ENCODE results near the gene GALNTL6.

DNA sequence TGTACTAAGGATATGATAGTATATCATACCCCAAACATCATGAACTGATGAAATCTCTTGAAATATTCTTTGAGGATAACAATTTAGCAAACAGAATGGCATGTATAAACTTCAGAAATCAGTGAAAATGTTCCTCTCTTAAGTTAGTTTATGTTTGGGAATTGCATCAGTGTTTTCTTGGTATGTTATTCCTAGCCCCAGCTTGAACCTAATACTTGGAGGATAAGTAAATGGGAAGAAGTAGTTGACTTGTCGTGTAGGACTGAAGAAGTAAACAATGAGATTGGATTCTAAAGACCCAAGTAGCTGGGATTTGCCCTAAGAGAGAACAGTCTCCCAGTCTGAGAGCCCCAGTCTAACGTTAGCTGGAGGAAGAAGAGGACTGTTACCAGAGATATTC, 355.7 kb downstream of the GALNTL6 start:
- TF ChIP-seq, protein P1, sequence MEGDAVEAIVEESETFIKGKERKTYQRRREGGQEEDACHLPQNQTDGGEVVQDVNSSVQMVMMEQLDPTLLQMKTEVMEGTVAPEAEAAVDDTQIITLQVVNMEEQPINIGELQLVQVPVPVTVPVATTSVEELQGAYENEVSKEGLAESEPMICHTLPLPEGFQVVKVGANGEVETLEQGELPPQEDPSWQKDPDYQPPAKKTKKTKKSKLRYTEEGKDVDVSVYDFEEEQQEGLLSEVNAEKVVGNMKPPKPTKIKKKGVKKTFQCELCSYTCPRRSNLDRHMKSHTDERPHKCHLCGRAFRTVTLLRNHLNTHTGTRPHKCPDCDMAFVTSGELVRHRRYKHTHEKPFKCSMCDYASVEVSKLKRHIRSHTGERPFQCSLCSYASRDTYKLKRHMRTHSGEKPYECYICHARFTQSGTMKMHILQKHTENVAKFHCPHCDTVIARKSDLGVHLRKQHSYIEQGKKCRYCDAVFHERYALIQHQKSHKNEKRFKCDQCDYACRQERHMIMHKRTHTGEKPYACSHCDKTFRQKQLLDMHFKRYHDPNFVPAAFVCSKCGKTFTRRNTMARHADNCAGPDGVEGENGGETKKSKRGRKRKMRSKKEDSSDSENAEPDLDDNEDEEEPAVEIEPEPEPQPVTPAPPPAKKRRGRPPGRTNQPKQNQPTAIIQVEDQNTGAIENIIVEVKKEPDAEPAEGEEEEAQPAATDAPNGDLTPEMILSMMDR (IDR thresholded peaks at IDR 0.05), result no peak
- TF ChIP-seq EP300 (IDR thresholded peaks at IDR 0.05; ENCODE audit: low read depth) (no peak), POLR2A (IDR thresholded peaks at IDR 0.05) (no peak)
